ENCODE measurements around the gene DLGAP1.

- TF ChIP-seq POLR2A (IDR thresholded peaks at IDR 0.05; ENCODE audit: low read depth): no peak
- TF ChIP-seq CTCF (IDR thresholded peaks at IDR 0.05): no peak
Measured at GRCh38 chr18:3864669-3865298, 590.3 kb downstream of the DLGAP1 start.
